IPS DF 4.7 (cell line): Measurements from ENCODE around the gene ARHGAP23.

Experiments
- DNase-seq: peaks from one replicate; pipeline ENCODE4 v3.0.0-alpha.2; 2013; ENCODE audit warnings: low spot score; ENCODE audit errors: extremely low read depth

ARHGAP23 gene, protein sequence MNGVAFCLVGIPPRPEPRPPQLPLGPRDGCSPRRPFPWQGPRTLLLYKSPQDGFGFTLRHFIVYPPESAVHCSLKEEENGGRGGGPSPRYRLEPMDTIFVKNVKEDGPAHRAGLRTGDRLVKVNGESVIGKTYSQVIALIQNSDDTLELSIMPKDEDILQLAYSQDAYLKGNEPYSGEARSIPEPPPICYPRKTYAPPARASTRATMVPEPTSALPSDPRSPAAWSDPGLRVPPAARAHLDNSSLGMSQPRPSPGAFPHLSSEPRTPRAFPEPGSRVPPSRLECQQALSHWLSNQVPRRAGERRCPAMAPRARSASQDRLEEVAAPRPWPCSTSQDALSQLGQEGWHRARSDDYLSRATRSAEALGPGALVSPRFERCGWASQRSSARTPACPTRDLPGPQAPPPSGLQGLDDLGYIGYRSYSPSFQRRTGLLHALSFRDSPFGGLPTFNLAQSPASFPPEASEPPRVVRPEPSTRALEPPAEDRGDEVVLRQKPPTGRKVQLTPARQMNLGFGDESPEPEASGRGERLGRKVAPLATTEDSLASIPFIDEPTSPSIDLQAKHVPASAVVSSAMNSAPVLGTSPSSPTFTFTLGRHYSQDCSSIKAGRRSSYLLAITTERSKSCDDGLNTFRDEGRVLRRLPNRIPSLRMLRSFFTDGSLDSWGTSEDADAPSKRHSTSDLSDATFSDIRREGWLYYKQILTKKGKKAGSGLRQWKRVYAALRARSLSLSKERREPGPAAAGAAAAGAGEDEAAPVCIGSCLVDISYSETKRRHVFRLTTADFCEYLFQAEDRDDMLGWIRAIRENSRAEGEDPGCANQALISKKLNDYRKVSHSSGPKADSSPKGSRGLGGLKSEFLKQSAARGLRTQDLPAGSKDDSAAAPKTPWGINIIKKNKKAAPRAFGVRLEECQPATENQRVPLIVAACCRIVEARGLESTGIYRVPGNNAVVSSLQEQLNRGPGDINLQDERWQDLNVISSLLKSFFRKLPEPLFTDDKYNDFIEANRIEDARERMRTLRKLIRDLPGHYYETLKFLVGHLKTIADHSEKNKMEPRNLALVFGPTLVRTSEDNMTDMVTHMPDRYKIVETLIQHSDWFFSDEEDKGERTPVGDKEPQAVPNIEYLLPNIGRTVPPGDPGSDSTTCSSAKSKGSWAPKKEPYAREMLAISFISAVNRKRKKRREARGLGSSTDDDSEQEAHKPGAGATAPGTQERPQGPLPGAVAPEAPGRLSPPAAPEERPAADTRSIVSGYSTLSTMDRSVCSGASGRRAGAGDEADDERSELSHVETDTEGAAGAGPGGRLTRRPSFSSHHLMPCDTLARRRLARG (N-terminal part only)

DNA sequence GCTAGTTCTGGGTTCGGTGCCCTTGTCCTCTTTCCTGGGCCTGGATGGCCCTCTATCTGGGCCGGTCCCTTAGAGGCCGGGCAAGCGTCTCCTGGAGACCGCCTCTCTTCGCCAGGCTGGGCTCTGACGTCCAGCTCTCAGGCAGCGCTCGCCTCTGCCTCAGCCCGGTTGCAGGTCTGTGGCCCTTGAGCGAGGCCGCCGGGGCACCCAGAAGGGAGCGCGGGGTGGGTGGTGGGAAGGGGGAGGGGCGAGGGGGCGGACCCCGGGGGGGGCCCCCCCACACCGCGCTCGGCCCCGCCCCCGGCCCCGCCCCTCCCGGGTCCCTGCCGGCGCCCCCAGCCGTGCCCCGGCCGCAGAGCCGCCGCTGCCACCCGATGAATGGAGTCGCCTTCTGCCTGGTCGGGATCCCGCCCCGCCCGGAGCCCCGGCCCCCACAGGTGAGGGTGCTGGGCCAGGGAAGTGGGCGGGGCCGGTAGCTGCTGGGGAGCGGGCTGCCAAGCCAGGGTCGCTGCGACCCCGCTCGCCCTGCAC lies at the start of gene ARHGAP23:
Gene ARHGAP23, plus strand, starts transcription at position 353 of the 531 bp plus-strand sequence. Its CDS starts 22 bp downstream, at position 375.
- DNase-seq: no peak

DNA sequence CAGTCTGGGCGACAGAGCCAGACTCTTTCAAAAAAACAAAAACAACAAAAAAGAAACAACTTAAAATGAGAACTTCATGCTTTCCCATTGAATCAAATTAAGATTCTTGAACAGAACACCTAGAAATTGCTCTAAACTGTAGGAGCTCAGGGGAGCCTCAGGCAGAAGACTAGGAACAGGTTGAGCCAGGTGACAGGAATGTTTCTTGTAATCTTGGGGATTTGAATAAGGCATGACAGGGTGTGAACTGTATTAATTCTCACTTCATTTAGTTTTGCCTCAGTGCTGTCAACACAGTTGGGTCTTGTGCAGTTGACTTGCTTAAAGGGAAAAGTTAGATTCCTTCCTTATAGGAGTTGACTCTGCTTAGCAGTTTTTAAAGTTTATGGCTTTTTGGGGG lies 48.8 kb upstream of the ARHGAP23 start:
- DNase-seq: no peak

DNA sequence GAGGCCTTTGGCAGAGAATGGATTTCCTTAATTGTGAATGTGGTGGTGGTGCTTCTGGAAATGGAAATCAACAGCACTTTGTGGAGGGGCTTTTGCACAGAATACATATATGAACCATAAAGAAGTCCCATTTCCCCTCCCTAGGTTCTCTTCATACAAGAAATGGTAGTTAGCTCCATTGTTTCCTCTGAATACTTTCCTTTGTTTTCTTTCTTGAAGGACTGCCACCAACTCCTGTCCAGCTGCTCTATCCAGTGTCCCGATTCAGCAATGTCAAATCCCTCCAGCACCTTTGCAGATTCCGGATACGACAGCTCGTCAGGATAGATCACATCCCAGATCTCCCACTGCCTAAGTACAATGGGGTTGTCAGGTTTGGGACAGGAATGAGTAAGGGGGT lies 33.2 kb upstream of the ARHGAP23 start:
- DNase-seq: no peak

DNA sequence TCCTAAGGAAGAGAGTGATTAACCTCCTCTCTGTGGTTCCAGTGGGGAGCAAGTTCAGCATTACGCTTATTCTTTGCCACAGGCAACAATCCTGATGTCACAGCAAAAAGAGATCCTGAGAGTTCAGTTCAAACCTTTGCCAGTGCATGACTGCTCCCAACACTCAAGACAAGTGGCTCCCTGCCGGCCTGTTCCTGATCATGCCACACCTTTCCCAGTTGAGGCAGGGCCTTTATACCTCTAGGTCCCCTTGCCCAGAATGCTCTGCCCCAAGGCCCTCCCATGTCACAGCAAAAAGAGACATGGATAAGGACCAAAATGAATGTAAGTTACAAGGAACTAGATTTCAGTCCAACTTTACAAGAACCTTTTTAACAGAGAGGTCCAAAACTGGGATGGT lies 31.0 kb upstream of the ARHGAP23 start:
- no peak for DNase-seq

DNA sequence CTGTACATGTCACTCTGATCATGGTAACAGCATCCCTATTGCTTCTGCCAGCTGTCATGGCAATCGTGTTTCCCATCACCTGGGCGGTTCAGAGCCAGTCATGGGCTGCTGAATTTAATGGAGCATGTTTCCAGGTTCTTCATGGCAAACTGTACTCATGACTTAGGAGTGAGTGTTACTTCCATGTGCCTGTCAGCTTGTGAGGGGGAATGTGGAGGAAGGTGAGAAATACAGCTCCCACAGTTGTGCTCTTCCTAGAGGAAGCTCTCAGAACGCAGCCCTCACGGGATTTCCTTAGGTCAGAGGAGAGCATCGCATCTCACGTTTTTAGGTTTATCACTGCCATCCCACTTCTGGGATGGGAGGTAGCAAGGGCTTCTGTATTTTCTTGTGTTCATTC lies 28.0 kb upstream of the ARHGAP23 start:
- DNase-seq: no peak

DNA sequence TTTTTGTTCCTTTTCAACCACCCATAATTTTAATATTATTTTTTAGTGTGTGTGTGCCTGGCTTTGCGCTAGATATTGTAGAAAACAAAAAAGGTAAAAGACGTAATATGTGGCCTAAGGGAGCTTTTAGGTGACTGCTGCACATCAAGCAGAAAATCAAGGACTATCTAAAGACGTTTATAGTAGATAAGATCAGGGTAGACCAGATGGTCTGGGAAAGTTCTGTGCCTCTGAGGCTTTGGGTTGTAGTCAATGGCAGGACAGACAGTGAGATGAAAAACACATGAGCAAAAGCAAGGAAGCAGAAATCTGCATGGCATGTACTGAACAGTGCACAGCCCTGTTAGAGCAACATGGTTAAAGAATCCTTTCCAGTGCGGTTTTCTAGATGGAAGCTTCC lies 26.8 kb upstream of the ARHGAP23 start:
- DNase-seq: no peak

DNA sequence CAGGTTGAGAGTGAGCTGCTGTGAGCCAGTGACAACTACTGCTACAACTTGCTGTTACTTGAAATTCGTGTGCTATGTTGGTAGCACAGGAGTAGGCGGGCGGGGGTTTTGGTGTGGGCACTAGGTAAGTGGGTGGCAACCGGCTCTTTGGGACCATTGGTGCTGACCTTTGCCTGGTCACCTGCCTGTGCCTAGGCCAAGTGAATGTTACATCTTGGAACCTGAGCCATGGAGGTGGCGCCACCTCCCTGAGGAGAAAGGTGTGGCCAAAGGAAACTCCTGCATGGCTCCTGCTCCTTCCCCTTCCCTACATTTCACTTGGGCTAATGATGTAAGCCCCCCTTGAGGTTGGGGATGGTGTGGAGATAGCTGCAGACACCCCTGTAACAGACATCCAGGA lies 25.4 kb upstream of the ARHGAP23 start:
- no peak for DNase-seq

DNA sequence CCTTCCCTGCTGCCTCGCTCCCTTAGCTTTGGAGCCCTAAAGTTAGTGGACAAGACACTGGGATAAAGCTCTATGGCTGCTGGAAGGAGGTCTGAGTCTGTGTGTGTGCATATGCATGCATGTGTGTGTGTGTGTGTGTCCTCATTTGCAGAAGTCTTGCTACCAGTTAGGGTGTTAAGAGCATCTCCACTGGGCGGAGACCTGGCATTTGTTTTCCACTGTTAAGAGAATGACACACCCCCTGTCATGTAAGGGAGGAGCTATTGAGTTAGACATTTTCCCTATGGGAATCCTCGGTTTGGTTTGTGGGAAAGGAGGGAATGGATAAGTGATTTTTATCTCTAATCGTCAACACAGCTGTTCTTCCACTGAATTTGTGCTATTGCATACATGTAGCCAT lies 24.8 kb upstream of the ARHGAP23 start:
- DNase-seq: no peak

DNA sequence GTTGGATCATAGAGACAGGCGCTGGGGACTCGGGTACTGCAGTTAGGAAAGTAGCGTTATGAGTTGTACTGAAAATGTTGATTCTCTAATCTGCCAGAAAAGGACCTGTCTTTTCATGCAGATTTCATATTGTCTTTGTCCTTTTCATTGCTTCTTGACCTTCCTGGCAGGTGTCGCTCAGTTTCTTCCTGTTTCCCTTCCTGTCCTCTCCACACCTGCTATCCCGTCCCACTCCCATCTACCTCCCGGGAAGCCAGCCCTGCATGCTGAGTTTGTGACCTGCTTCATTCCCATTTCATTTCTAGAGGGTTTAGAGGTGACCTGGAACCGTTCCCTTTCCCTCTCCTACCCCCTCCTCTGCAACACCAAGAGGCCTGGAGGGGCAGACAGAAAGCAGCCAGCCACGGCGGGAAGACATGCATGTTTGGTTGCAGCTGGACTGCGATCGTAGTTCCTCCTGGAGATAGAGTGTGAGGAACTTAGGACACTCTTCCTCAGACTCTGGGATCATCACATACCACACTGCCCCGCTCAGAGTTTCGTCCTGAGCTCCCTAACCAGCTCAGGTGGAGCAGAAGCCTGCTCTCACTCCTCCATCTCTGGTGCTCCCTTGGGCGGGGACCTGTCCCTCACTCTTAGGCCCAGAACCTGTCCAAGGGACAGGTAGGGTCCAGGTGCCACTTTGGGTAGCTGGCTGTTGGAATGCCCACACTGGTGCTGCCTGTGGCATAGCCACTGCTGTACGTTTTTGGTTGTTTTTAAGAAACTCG lies 23.9 kb upstream of the ARHGAP23 start:
- DNase-seq: no peak

DNA sequence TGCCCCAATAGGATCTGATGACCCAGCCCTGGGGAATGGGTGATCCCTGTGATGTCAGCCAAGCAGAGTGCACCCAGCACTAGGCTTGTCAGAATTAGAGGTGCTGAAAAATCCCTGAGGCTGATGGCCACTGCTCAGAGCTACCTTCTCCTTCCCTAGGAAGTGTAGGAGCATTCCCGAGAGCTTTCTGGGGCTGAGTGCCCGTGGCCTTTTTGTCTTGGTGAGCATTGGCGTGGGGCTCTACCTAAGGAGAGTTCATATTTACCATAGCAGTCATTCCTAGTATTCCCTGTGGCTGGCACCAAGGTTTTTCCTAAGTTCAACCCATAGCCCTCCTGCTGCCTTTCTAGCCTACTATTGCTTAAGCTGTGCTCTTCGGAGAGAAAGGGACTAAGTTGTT lies 22.6 kb upstream of the ARHGAP23 start:
- no peak for DNase-seq

DNA sequence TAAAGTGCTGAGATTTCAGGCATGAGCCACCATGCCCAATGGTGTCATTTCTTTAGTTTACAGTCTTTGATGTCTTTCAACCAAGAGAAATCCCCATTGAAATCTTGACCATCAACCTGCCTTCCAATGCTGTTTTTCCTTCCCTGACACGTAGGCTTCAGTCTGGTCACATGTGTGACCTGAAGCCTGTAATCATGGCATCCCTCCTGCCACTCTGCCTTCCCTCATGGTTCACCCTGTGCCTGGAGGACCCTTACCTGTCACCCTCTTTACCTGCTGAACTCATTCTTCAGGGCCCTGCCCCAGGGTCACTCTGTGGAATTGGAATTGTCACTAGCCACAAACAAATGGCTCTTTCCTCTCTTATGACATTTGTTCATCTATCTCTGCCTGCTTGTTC lies 18.1 kb upstream of the ARHGAP23 start:
- DNase-seq: no peak

DNA sequence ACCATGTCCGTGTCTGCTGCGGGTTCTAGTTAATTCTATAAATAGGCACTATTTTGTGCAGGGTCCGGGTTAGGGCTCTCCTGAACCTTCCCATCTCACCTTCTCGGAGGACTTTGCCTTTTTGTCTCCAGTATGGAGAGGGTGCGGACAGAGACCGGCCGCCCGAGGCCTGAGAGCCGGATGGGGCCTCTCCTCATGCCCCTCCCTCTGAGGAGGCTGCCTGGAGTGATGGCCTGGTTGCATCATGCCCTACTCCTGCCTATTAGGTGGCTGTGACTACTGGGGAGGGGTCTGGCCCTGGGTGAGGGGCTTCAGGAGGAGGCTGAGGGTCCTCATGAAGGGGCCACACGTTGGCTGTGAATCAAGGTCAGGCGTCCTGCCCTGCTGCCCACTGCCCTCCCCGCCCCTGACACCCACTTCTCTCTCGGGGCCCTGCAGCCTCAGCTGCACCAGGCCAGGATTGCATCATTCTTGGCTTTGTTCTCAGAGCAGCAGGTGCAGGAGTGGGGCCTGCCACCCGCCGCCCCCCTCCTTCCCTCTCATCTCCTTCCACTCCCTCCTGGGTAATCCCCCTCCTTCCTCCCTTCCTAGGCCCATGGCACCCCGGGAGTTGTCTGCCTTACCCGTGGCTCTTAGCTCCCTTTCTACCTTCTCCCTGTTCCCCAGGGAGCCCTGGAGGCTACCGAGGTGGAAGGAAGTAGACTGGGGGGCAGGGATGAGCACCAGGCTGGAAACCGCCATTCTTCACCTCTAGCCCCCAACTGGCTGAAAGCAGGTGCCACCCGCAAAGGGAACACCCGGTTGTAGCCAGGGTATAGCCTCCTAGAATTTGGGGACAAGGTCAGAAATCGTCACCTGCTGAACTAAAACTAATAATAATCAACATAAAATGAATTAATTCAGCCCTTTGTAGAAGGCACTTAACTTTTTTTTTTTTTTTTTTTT lies 12.7 kb upstream of the ARHGAP23 start:
- no peak for DNase-seq

DNA sequence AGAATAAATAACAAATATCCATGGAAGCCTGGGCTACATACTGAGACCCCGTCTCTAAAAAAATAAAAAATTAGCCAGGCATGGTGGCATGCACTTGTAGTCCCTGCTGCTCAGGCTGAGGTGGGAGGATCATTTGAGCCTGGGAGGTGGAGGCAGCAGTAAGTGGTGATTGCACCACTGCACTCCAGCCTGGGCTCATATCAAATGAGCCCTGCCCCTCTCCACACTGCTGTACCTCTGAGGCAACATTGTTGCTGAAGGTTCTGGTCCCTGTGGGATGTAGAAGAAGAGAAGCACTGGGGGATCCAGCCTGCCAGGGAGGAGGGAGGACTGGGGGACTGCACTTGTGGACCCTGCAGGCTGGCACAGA lies 11.4 kb upstream of the ARHGAP23 start:
- no peak for DNase-seq

DNA sequence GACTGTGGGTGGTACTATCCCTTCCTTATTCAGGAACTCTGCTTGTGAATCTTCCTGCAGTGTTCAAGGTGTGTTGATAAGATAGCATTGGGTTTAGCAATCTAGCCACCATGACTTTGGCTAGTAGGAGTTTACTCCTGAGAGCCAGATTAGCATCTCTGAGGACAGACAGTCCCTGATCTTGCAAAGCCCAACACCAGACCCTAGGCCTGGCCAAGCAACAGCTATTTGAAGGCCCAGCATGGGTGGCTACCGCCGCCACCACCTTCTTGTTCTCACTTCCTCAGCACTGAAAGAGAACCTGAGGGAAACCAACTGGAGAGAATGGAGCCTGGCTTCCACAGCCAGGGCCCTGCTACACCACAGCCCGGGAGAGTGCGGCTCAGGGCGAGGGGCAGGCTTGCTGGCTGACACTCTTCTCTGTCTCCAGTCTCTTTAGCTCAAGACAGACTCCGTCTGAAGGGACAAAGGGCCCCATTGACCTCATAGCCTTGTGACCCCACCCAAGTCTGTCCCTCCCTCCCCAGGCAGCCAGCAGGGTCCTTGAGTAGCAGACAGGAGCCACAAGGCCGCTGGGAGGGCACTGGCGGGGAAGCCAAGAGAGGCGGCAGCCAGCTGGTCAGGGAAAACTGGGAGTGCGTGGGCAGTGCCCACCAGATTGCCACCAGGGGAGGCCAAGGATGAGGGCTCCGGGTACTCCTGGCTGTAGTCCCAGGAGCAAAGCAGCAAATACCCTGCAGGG lies 10.9 kb upstream of the ARHGAP23 start:
- DNase-seq: no peak

DNA sequence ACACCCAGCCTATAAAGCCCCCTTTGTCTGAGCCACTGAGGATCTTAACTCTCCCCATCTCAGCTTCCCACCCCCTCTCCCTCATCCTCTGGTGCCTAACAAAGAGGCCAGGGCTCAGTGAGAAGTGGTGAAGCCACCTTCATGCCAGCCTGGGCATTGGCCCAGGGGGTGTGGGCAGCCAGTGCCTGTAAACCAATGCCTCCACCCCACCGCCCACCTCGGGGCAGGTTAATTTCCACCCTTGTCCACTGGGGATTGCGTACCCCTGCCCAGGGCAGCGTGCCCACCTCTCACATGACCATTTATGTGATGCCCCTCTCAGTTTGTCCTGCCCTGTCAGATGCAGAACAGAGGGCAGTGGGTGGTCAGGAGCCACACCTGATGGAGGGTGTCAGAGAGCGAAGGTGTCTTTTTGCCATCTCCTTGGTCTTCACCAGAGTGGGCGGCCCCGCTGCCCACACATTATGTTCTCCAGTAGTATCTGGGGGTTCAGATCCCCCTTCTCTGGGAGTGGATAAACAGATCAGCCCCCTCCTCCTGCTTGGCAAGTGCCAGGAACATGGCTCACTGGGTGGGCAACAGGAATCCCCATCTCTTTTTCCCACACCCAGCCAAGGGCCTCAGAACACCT lies 10.1 kb upstream of the ARHGAP23 start:
- no peak for DNase-seq

DNA sequence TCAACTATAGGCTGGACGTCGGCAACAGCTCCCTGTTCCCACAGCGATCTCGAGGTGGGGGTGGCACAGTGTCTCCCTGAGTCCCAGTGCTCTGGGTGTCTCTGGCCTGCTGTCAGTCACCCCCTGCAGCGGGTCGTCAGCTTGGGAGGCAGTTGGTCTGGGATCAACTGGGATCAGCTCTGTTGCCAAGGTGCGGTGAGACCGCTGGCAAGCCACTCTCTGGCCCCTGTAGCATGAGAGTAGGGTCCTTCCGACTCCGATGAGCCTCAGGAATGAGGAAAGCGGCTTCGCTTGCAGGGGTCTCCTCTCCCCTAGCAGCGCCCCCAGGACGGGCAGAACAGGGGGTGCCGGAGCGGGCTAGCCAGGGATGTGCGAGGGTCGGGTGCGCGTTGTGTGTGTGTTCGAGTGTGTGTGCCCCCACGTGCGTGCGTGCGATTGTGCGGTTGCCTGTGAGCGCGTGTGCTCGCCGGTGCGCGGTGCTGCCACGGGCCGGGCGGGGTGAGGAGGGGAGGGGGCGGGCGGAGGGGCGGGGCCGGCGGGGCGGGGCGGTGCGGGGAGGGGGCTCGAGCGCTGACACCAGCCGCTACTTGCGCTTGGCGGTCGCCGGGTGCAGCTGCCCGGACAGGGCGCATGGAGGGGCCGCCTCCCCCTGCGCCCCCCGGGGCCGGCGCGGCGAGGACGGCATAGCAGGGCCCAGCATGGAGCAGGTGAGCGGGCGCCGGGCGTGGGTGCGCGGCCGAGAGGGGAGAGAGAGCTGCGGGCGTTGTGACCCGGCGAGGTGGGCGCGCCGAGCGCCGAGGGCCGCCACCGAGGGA lies 9.4 kb upstream of the ARHGAP23 start:
- DNase-seq: no peak

DNA sequence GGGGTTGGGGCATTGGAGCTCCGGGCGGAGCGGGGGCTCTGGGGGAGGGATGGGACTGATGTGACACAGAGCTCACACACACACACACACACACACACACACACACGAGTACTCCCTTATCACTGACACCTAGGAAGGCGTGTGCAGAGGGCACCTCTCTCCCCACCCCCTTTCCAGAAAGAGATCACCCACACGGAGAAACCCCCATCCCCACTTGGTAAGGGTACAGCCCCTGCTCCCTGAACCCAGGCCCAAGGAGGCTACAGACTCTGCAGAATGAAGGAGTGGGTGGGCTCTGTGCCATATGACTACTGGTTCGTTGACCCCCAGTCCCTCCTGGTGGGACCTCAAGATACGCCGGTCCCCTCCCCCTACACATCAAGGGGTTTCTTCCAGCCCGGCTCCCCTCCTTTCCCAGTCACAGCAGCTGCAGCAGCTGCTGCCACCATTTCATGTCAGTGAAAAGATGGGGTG lies 8.7 kb upstream of the ARHGAP23 start:
- DNase-seq: no peak
